H1 (cell line): Measurements from ENCODE around the gene GALNT18. TPM values are rescaled to one million over a fixed set of nuclear protein-coding genes. Genes with fewer than 3 reads are reported as not detected.

Source experiments
- CTCF ChIA-PET: fragments of 300-600 bp; sonication (Branson Sonifier 250); formaldehyde crosslinking; loops from one replicate; lab custom pipeline; 2021; ENCODE audit not compliant: partially characterized antibody; lab: Charles Lee
- POLR2A ChIA-PET: fragments of 300-600 bp; sonication (Branson Sonifier 250); formaldehyde crosslinking; loops from one replicate; lab custom pipeline; 2021; ENCODE audit warnings: inconsistent platforms; ENCODE audit not compliant: partially characterized antibody; lab: Charles Lee
- DNase-seq, 2 experiments: peaks; one replicate each; pipeline versions ENCODE4 v3.0.0 to v3.0.0-alpha.2; 2010 to 2022; ENCODE audit warnings: low spot score in 2 of 2, low read depth in 1 of 2, mixed read lengths in 1 of 2
- FAIRE-seq: peaks from 2 replicates; lab custom pipeline; 2011; peaks lifted over from hg19 to GRCh38; lab: Jason Lieb, UNC
- H2AFZ ChIP-seq: 2 replicates; pipeline ENCODE4 v1.8.1; 2012; ENCODE audit warnings: low read length, inconsistent platforms
- H2AK5ac ChIP-seq: 2 replicates; pipeline ENCODE4 v1.6.1; 2013; ENCODE audit warnings: low read depth, low read length
- H2BK120ac ChIP-seq: replicated peaks from 2 replicates; pipeline ENCODE3; 2013; ENCODE audit warnings: low read depth, low read length, inconsistent platforms
- H2BK12ac ChIP-seq: 2 replicates; pipeline ENCODE4 v1.6.1; 2013; ENCODE audit warnings: low read depth, low read length
- H2BK15ac ChIP-seq: 2 replicates; pipeline ENCODE4 v1.6.1; 2013; ENCODE audit warnings: low read length
- H2BK20ac ChIP-seq: 2 replicates; pipeline ENCODE4 v1.6.1; 2013; ENCODE audit warnings: low read length
- H2BK5ac ChIP-seq: 2 replicates; pipeline ENCODE4 v1.6.1; 2013; ENCODE audit warnings: low read depth, low read length
- H3K14ac ChIP-seq: 2 replicates; pipeline ENCODE4 v1.6.1; 2013; ENCODE audit warnings: inconsistent platforms; ENCODE audit not compliant: insufficient read length
- H3K18ac ChIP-seq: 2 replicates; pipeline ENCODE4 v1.6.1; 2013; ENCODE audit warnings: low read length; ENCODE audit errors: extremely low read depth
- H3K23ac ChIP-seq: 2 replicates; pipeline ENCODE4 v1.6.1; 2013; ENCODE audit warnings: inconsistent platforms; ENCODE audit not compliant: insufficient read length
- H3K23me2 ChIP-seq: 2 replicates; pipeline ENCODE4 v1.6.1; 2013; ENCODE audit warnings: low read depth, low read length
- H3K27ac ChIP-seq: 2 replicates; pipeline ENCODE4 v1.6.1; 2011; ENCODE audit warnings: low read depth, low read length, inconsistent platforms
- H3K27me3 ChIP-seq, 4 experiments: replicated peaks in 1 of 4; 1 replicate in 1 of 4; 2 replicates in 3 of 4; pipeline versions ENCODE4 v1.6.1 to v1.8.1; 2011 to 2013; ENCODE audit warnings: low read length in 3 of 4, mild to moderate bottlenecking in 3 of 4, inconsistent platforms in 2 of 4, mixed read lengths in 2 of 4, moderate library complexity in 1 of 4; ENCODE audit not compliant: control insufficient read depth in 3 of 4, insufficient read depth in 3 of 4; ENCODE audit errors: extremely low read depth in 1 of 4
- H3K36me3 ChIP-seq, 4 experiments: 2 replicates each; pipeline versions ENCODE4 v1.6.1 to v1.8.1; 2011 to 2013; ENCODE audit warnings: mild to moderate bottlenecking in 4 of 4, low read length in 3 of 4, moderate library complexity in 2 of 4, control low read depth in 1 of 4, inconsistent platforms in 1 of 4; ENCODE audit not compliant: insufficient read depth in 4 of 4, control insufficient read depth in 2 of 4
- H3K4ac ChIP-seq: replicated peaks from 2 replicates; pipeline ENCODE3; 2013; ENCODE audit warnings: low read length, low read depth, mixed read lengths, inconsistent platforms; ENCODE audit not compliant: insufficient read length
- H3K4me1 ChIP-seq, 4 experiments: replicated peaks in 1 of 4; 1 replicate in 1 of 4; 2 replicates in 3 of 4; pipeline versions ENCODE4 v1.6.1 to v1.8.1; 2011 to 2013; ENCODE audit warnings: low read length in 3 of 4, inconsistent platforms in 2 of 4, mixed read lengths in 1 of 4; ENCODE audit not compliant: insufficient read depth in 4 of 4, control insufficient read depth in 3 of 4
- H3K4me2 ChIP-seq, 2 experiments: 2 replicates each; pipeline versions ENCODE4 v1.6.1 to v1.8.1; 2011 to 2013; ENCODE audit warnings: low read depth in 2 of 2, low read length in 2 of 2, control low read depth in 1 of 2, inconsistent platforms in 1 of 2, mild to moderate bottlenecking in 1 of 2; ENCODE audit not compliant: insufficient read depth in 1 of 2
- H3K4me3 ChIP-seq, 4 experiments: fragments of 200-600, 300-600 bp in 1 of 4; sonication (generic), shearing (Covaris generic), sonication (Bioruptor Twin) in 1 of 4; 2 replicates each; pipeline versions ENCODE4 v1.5.1 to v1.8.1; 2011 to 2016; ENCODE audit warnings: low read length in 4 of 4, low read depth in 3 of 4, control low read depth in 2 of 4, inconsistent platforms in 2 of 4, mild to moderate bottlenecking in 2 of 4, mixed read lengths in 1 of 4, moderate library complexity in 1 of 4; ENCODE audit not compliant: insufficient read depth in 2 of 4; ENCODE audit errors: extremely low read depth in 1 of 4
- H3K56ac ChIP-seq: replicated peaks from 2 replicates; pipeline ENCODE3; 2013; ENCODE audit warnings: low read depth, mild to moderate bottlenecking, mixed read lengths, low read length, inconsistent platforms; ENCODE audit not compliant: insufficient read length
- H3K79me1 ChIP-seq: 2 replicates; pipeline ENCODE4 v1.6.1; 2013; ENCODE audit warnings: low read depth, low read length, control low read depth
- H3K79me2 ChIP-seq, 2 experiments: 2 replicates each; pipeline versions ENCODE4 v1.6.1 to v1.8.1; 2012 to 2013; ENCODE audit warnings: low read length in 2 of 2, mild to moderate bottlenecking in 2 of 2, inconsistent platforms in 1 of 2; ENCODE audit not compliant: insufficient read depth in 2 of 2, control insufficient read depth in 1 of 2
- H3K9ac ChIP-seq, 4 experiments: replicated peaks in 1 of 4; 1 replicate in 1 of 4; 2 replicates in 3 of 4; pipeline versions ENCODE4 v1.6.1 to v1.8.1; 2011 to 2013; ENCODE audit warnings: low read depth in 3 of 4, low read length in 3 of 4, control low read depth in 2 of 4, mild to moderate bottlenecking in 2 of 4, moderate library complexity in 2 of 4, inconsistent platforms in 1 of 4; ENCODE audit errors: extremely low read depth in 1 of 4
- H3K9me3 ChIP-seq, 2 experiments: 2 replicates each; pipeline versions ENCODE4 v1.6.1 to v1.8.1; 2012 to 2013; ENCODE audit warnings: mild to moderate bottlenecking in 2 of 2, moderate library complexity in 2 of 2, control low read depth in 1 of 2, inconsistent platforms in 1 of 2, low read depth in 1 of 2, low read length in 1 of 2, mixed read lengths in 1 of 2; ENCODE audit not compliant: insufficient read depth in 2 of 2
- H4K20me1 ChIP-seq, 2 experiments: replicated peaks in 1 of 2; 2 replicates each; pipeline versions ENCODE3 to v1.8.1; 2011 to 2013; ENCODE audit warnings: inconsistent platforms in 2 of 2, low read length in 2 of 2, mild to moderate bottlenecking in 1 of 2; ENCODE audit not compliant: insufficient read depth in 2 of 2, control insufficient read depth in 1 of 2
- H4K5ac ChIP-seq: 2 replicates; pipeline ENCODE4 v1.6.1; 2013; ENCODE audit warnings: low read length, low read depth, mixed read lengths, inconsistent platforms; ENCODE audit not compliant: insufficient read length
- H4K8ac ChIP-seq: 2 replicates; pipeline ENCODE4 v1.8.0; 2013; ENCODE audit warnings: mild to moderate bottlenecking, moderate library complexity, low read length, inconsistent platforms; ENCODE audit not compliant: insufficient read depth; ENCODE audit errors: extremely low read depth
- H4K91ac ChIP-seq: replicated peaks from 2 replicates; pipeline ENCODE3; 2013; ENCODE audit warnings: low read length, mixed read lengths, inconsistent platforms; ENCODE audit not compliant: insufficient read length
- MAFK ChIP-seq: IDR thresholded peaks from 2 replicates; pipeline ENCODE4 v1.6.1; 2012; ENCODE audit warnings: low read depth, mild to moderate bottlenecking, improper control_type of control experiment, low read length
- SIRT6 ChIP-seq: IDR thresholded peaks from one replicate; pipeline ENCODE4 v1.7.1; 2012; ENCODE audit warnings: low read length, inconsistent platforms
- SP4 ChIP-seq: IDR thresholded peaks from 2 replicates; pipeline ENCODE4 v1.6.1; 2012; ENCODE audit warnings: low read length, inconsistent platforms
- WGBS, 2 experiments: shearing (Covaris generic) in 1 of 2; methylation state at CpG; one replicate each; pipeline versions ENCODE4 v1.1.6 to v1.1.7; 2013 to 2015; ENCODE audit warnings: low lambda C conversion rate in 2 of 2, mixed read lengths in 2 of 2, inconsistent platforms in 1 of 2, low coverage in 1 of 2, missing lambda C conversion rate in 1 of 2; ENCODE audit not compliant: insufficient replicate concordance in 2 of 2, insufficient coverage in 1 of 2, insufficient read length in 1 of 2; ENCODE audit errors: extremely low coverage in 1 of 2, missing lambda C conversion rate in 1 of 2; 5-methylcytosine and 5-hydroxymethylcytosine counted together
- polyA plus RNA-seq, 7 experiments: library from polyadenylated mRNA; depleted of rRNA in 3 of 7; stranded (reverse) in 5 of 7; unstranded in 2 of 7; fragments of >200 nt in 5 of 7; fragments of 200-250 nt in 2 of 7; gene quantifications; 1 replicate in 5 of 7; 2 replicates in 1 of 7; 4 replicates in 1 of 7; pipeline versions ENCODE4 v1.2.1 to v1.2.3, GENCODE V29; 2011 to 2013; ENCODE audit warnings: missing spikeins in 2 of 7, mixed read lengths in 2 of 7
- total RNA-seq: library from RNA; stranded (reverse); fragmentation: NEBNext Ultra II Directional; extraction: Animal tissue kit (Norgen Biotek cat#: 25700); gene quantifications from 2 replicates; pipeline ENCODE4 v1.2.1, GENCODE V29; 2021

Gene GALNT18
- total and polyA plus RNA-seq, 2 of the 8 experiments (the other 6 are each of a cell fraction or from before 2014, with no cell fraction given), result 6.0 to 9.4 TPM

DNA sequence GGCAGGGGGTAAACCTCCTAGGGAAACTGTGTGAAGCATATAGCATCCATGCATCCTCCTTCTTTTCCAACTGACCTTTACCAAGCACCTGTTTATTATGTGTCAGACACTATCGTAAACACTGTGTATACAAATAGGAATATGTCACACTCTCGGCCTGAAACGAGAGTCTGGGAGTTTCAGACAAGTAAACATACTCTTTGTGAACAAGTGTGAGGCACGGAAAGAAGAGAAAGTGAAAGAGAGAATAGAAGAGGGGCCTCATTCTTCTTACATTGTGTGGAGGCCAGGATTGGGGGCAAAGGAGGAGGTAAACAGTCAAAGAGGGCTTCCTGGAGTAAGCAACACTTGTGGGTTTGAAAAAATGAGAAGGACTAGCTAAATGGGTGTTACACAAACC lies 285.1 kb downstream of the GALNT18 start:
- Histone ChIP-seq H4K91ac (no peak overlapping the region), H3K14ac (no peak overlapping the region), H3K27me3 (no peaks in the 10 kb centered on the region), H3K79me2 (no peaks in the 10 kb centered on the region), H3K9me3 (no peaks in the 10 kb centered on the region), H3K4me2 (no peak overlapping the region), H3K23me2 (no peaks in the 10 kb centered on the region), H3K18ac (no peak overlapping the region), H2BK12ac (no peak overlapping the region), H3K4me1 (peaks cover 0 to 3% (median under 1%) of the 10 kb centered on the region in 4 experiments; a peak in 3 of 7 replicates), H3K9ac (no peak overlapping the region), H4K5ac (no peak overlapping the region), H3K4ac (no peak overlapping the region)
- CTCF ChIA-PET, result interaction anchor here (1.0 kb wide), 2 partner anchors 40 to 64 kb away, joined by 3 read pairs; no protein-coding TSS in a partner anchor
- no peak for DNase-seq
- TF ChIP-seq MAFK (no peak), SIRT6 (no peak), SP4 (no peak)
- TF ChIP-seq, all 59 proteins: peak for 0
- POLR2A ChIA-PET, result no interaction called here
- no peaks in the 10 kb centered on the region for H3K36me3 ChIP-seq
- FAIRE-seq, result no peak
- H2BK120ac ChIP-seq, result no peak overlapping the region
- no peak overlapping the region for H2BK20ac ChIP-seq
- no peak overlapping the region for H3K27ac ChIP-seq
- no peak overlapping the region for H2AFZ ChIP-seq
- 72% methylated on average over 4 of the region's 4 CpGs; no CpG with 5 or more reads in 1 of the 2 experiments for WGBS, 2 experiments
- no peaks in the 10 kb centered on the region for H3K79me1 ChIP-seq
- H2AK5ac ChIP-seq, result no peak overlapping the region
- H3K56ac ChIP-seq, result no peak overlapping the region
- no peak overlapping the region for H3K23ac ChIP-seq
- no peak overlapping the region for H3K4me3 ChIP-seq
- H2BK5ac ChIP-seq, result no peak overlapping the region
- H4K8ac ChIP-seq, result no peak overlapping the region
- no peak overlapping the region for H2BK15ac ChIP-seq
- H4K20me1 ChIP-seq, result no peaks in the 10 kb centered on the region
